Measurements from ENCODE around the gene CFAP251.
"Not testable (repeated sequence)": the region's sequence is repeated elsewhere in the genome, so short reads cannot be mapped to it uniquely, and the experiment has no call there.

Gene CFAP251, protein sequence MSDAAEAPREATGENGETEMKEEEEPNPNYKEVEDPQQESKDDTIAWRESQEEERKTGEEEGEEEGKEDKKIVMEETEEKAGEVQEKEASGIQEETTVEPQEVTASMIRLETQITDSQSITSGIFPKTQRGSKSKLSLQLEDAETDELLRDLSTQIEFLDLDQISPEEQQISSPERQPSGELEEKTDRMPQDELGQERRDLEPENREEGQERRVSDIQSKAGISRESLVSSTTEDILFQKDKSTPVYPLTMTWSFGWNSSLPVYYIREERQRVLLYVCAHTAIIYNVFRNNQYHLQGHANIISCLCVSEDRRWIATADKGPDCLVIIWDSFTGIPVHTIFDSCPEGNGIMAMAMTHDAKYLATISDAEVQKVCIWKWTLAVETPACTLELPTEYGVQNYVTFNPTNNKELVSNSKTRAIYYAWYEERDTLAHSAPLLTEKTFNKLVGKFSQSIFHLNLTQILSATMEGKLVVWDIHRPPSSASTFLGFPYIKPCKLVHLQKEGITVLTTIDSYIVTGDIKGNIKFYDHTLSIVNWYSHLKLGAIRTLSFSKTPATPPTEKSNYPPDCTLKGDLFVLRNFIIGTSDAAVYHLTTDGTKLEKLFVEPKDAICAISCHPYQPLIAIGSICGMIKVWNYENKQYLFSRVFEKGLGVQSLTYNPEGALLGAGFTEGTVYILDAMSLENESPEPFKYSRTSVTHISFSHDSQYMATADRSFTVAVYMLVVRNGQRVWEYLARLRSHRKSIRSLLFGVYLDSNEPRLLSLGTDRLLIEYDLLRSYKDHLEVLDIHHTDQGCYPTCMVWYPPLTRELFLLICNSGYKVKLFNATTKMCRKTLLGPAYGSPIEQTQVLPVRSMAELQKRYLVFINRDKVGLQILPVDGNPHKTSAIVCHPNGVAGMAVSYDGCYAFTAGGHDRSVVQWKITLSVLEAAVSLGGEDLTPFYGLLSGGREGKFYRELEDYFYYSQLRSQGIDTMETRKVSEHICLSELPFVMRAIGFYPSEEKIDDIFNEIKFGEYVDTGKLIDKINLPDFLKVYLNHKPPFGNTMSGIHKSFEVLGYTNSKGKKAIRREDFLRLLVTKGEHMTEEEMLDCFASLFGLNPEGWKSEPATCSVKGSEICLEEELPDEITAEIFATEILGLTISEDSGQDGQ

DNA sequence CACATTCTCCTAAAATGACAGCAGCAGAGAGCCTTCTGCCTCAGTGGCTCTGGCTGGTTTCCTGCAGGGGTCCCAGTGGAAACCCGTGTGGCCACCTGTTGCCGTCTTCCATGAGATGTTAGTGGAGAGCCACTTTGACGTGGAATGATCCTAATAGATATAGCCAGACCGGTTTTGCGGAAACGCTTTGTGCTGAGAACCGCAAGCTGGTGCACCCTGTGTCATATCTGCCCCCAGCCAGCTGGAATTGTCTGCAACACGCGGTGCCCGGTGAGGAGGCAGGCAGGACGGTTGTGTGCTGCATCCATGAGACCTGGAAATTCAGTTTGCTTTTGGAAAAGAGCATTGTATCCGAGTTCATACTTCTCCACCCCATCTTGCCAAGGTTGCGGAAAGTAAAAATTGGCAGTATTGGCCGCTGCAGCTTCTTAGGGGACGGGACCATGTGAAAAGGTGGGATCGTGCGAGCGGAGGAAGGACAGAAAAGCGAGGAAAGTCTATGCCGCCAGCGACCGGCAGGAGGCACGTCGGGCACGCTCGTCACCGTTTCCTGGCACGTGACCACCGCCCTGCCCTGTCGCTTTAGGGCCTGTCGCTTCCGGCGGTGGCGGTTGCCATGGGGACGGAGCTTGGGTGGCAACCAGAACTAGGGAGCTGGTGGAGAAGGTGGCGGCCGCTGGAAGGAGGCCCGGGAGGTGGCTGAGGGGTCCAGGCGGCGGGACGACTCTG lies at the start of gene CFAP251:
Gene CFAP251 (plus strand): TSS at position 643 of the 729 bp plus-strand sequence. CDS start 2,714 bp downstream, outside the sequence.
- FAIRE-seq (peak; percentile 92), DNase-seq (ENCODE audit: insufficient read length, low spot score) (peak; percentile 97)

DNA sequence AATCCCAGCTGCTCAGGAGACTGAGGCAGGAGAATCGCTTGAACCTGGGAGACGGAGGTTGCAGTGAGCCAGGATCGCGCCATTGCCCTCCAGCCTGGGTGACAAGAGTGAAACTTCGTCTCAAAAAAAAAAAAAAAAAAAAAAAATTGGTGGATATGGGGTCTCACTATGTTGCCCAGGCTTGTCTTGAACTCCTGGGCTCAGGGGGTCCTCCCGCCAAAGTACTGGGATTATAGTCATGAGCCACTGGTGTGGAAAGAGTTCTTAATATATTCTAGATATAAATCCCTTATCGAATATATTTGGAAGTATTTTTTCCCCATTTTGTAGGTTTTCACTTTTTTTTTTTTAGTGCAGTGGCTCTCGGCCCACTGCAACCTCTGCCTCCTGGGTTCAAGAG lies 49.2 kb upstream of the CFAP251 start:
- DNase-seq (ENCODE audit: insufficient read length, low spot score): not testable (repeated sequence)

DNA sequence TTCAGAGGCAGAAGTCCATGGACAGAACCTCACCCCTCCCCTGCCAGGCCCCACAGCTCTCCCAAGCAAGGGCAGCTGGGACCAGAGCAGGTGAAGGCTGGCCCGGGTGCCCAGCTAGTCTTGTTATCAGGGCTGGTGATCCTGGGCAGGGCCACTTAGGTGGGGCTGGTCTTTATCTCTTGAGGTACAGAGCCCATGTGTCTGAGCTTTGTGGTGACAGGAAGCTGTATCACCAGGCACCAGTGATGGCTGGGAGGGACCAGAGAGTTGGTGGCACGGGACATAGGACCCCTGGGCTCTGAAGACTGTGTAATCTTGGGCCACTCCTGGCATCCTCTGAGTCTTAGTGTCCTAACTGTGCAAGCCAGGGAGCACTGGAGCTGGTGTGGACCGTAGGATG lies 46.9 kb upstream of the CFAP251 start:
- FAIRE-seq: no peak
- no peak for DNase-seq (ENCODE audit: insufficient read length, low spot score)

More for the DNA sequence above, 49.2 kb upstream of the CFAP251 start:
- FAIRE-seq: not testable (repeated sequence)

DNA sequence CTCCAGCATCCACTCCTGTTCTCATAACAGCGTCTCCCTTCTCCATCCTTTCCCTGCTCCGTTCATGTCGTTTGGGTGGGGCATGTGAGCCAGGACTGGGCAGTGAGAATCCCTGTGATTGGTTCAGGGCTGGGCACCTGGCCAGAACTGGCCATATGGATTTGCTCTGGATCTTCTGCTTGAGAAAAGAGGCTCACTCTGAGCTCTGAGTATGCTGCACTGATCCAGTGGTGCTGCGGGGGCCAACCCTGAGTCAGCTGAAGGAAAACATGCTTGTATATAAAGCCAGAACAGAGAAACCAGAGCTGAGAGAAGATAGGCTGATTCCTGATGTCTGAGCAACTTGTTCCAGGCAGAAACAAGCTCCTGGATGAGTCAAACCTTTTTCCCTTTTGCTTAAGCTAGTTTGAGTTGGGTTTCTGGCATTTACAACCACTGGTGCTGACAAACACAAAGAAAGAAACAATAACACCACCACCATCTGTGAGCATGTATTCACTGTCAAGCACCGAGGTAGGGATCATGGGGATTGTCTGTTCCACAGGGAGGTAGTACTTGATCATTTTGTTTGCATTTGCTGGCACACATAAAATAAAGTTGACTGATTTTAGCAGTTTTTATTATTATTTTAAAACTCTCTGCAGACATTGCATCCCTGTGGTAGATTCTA lies 45.7 kb upstream of the CFAP251 start:
- no peak for FAIRE-seq
- no peak for DNase-seq (ENCODE audit: insufficient read length, low spot score)

DNA sequence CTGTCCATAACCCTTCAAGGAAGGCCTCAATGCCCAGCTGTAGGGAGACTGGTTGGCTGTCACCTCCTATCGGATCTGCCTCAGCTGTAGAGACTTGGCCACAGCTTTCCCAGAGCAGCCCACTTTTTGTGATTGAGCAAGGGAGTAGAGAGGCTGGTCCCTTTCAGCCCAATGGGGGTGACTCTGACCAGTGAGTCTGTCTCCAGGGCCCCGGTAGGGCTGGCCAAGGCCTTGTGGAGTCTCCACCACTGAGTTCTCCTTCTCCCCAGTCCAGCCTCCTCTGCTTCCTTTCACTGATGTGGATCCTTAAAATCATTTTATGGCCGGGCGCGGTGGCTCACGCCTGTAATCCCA lies 45.2 kb upstream of the CFAP251 start:
- FAIRE-seq (no peak), DNase-seq (ENCODE audit: insufficient read length, low spot score) (no peak)

DNA sequence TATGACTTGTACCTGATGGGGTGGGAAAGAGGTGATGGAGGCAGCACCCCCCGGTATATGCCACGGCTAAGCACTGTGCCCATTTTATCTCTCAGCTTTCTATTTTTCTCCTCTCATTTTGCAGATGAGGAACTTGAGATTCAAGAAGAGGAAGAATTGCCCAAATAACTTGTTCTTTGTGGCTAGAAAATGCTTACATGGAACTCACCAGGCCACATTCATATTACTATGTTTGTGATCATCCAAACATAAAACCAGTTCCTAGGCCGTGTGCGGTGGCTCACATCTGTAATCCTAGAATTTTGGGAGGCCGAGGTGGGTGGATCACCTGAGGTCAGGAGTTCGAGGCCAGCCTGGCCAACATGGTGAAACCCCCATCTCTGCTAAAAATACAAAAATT lies 44.3 kb upstream of the CFAP251 start:
- FAIRE-seq (no peak), DNase-seq (ENCODE audit: insufficient read length, low spot score) (no peak)

DNA sequence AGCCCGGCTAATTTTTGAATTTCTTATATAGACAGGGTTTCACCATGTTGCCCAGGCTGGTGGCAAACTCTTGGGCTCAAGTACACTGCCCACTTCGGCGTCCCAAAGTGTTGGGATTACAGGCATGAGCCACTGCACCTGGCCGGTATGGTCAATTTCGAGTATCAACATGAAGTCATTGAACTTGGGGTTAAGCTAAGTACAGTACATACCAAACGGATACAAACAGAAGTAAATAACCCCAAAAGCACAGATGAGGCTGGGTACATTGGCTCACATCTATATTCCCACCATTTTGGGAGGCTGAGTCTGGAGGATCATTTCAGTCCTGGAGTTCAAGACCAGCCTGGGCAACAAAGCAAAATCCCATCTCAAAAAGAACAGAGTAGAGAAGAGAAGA lies 42.8 kb upstream of the CFAP251 start:
- FAIRE-seq (no peak), DNase-seq (ENCODE audit: insufficient read length, low spot score) (no peak)

DNA sequence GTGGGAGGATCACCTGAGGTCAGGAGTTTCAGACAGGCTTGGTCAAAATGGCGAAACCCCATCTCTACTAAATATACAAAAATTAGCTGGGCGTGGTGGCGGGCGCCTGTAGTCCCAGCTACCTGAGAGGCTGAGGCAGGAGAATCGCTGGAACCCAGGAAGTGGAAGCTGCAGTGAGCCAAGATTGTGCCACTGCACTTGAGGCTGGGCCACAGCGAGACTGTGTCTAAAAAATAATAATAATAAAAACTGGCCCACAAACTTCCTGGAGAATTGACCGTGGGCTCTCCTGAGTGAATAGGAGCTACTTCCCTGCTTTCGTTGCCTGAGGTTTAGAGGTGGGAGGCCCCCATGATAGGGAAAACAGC lies 42.3 kb upstream of the CFAP251 start:
- not testable (repeated sequence) for FAIRE-seq; DNase-seq (ENCODE audit: insufficient read length, low spot score)

DNA sequence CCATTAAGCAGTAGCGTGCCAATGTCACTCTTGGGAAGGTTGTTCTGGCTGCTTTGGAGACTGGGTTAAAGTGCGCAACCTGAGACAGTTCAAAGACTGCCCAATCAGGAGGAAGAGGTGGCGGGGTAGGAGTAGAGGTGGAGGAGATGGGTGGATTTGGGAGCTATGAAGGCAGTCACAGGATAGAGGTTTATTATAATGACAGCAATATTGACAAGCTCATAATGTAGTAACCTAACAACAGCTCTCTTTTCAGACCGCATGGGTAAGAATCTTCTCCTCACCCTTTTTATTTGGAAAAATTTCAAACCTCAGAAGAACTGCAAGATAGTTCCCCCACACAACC lies 35.1 kb upstream of the CFAP251 start:
- DNase-seq (ENCODE audit: insufficient read length, low spot score): no peak
- FAIRE-seq: no peak

DNA sequence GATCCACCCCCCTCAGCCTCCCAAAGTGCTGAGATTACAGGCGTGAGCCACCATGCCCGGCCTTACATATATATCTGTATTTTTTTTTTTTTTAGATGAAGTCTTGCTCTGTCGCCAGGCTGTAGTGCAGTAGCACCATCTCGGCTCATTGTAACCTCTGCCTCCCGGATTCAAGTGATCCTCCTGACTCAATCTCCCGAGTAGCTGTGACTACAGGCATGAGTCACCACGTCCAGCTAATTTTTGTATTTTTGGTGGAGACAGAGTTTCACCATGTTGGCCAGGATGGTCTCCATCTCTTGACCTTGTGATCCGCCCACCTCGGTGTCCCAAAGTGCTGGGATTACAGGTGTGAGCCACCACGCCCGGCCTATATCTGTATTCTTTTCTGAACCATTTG lies 33.3 kb upstream of the CFAP251 start:
- not testable (repeated sequence) for DNase-seq (ENCODE audit: insufficient read length, low spot score); FAIRE-seq

DNA sequence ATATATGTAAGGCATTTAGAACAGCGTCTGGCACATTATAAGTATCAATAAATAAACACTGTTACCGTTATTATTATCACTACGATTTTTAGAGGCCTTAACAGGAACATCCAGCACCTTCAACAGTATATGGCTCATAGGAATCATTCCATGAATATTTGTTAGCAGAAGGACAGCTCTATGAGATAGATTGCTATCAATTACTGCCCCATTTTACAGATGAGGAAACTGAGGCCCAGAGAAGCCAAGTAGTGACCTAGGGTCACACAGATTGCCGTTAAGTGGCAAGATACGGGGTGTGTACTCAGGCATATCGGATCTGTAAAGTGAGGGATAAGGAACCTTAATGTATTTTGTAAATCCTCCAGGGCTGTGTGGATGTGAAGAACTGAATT lies 30.3 kb upstream of the CFAP251 start:
- no peak for FAIRE-seq
- DNase-seq (ENCODE audit: insufficient read length, low spot score): no peak

DNA sequence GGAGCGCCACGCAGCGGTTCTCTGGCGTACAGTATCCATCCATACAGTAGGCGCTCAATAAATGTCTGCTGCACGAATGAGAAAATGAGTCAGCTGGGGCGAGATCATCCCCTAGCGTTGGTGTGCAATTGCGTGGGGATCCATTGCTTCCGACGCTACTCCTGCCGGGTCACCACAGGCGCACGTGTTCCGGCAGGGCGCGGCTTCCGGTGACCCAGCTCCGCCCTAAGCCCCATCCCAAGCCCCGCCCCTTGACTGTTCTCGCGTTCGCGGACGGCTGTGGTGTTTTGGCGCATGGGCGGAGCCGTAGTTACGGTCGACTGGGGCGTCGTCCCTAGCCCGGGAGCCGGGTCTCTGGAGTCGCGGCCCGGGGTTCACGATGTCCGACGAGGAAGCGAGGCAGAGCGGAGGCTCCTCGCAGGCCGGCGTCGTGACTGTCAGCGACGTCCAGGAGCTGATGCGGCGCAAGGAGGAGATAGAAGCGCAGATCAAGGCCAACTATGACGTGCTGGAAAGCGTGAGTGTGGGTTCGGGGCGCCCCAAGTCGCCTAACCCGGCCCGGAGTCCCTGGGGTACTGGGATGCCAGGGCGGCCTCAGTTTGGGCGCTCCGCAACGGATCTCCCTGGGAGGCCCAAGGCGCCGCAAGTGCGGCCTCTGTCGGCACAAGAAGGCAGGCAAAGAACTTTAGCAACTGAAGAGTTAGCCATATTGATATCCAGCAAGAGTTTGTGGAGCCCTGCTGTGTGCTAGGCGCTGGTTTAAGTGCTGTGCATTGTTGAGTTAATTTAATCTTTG lies 29.7 kb upstream of the CFAP251 start, which contains the start of gene PSMD9:
Gene PSMD9 (plus strand): TSS at position 313 of the 796 bp plus-strand sequence. CDS start 67 bp downstream, at position 380.
- DNase-seq (ENCODE audit: insufficient read length, low spot score) (peak; percentile 90), FAIRE-seq (peak; percentile 98)

DNA sequence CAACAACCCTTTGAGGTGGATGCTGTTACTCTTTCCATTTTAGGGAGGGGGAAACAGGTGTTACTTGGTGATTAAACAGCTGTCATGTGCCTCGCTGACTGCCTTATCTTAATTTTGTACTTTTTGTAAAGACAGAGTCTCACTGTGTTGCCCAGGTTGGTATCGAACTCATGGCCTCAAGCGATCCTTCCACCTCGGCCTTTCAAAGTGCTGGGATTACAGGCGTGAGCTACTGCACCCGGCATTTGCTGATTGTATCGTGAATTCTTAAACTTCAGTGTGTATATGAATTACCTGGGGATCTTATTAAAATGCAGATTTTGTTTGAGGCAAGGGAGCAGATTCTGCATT lies 29.1 kb upstream of the CFAP251 start:
- no peak for FAIRE-seq

DNA sequence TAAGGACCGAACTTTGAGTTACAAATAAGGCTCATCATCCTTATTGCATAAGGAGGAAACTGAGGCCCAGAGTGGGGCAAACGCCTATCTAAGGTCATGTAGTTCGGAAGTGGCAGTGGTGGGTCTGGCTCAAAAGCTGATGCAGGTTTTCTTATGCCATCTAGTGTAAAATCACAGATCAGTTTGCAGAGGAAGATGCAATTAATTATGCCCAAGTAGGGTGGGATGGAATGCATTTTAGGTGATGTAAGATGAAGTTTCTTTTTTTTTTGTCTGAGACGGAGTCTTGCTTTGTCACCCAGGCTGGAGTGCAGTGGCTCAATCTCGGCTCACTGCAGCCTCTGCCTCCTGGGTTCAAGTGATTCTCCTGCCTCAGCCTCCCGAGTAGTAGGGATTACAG lies 28.7 kb upstream of the CFAP251 start:
- not testable (repeated sequence) for DNase-seq (ENCODE audit: insufficient read length, low spot score); FAIRE-seq

More for the DNA sequence above, 29.1 kb upstream of the CFAP251 start:
- no peak for DNase-seq (ENCODE audit: insufficient read length, low spot score)

DNA sequence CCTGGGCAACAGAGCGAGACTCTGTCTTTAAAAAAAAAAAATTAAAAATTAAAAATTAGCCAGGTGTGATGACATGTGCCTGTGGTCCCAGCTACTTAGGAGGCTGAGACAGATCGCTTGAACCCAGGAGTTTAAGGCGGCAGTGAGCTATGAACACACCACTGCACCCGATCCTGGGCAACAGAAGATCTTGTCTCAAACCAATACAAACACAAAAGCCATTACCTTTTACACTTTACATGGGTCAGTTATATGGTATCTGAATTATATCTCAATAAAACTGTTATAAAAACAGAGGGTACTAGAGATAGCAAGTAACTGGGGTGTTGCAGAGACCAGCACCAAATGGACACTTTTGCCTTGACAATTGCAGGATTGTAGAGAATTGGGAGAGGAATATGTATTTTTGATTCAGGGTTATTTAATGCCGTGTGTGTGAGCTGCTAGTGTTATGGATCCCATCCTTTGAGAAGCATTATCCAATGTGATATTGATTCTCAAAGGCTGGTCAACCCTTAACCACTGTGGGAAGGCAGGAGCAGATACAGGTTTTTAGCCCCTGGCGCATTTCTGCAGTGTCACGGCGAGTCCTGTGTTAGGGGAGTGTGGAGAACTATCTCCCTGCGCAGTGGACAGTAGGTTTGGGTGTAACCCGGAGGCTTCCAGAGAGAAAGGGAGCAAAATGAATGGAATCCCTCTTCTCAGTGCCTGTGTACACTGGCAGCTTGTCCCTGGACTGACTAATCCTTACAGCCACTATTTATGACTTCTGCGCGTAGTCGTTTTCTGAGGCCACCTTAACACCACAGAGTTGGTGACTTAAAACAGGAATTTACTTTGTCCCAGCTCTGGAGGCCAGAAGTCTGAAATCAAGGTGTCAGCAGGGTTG lies 25.5 kb upstream of the CFAP251 start:
- DNase-seq (ENCODE audit: insufficient read length, low spot score) (no peak), FAIRE-seq (no peak)

DNA sequence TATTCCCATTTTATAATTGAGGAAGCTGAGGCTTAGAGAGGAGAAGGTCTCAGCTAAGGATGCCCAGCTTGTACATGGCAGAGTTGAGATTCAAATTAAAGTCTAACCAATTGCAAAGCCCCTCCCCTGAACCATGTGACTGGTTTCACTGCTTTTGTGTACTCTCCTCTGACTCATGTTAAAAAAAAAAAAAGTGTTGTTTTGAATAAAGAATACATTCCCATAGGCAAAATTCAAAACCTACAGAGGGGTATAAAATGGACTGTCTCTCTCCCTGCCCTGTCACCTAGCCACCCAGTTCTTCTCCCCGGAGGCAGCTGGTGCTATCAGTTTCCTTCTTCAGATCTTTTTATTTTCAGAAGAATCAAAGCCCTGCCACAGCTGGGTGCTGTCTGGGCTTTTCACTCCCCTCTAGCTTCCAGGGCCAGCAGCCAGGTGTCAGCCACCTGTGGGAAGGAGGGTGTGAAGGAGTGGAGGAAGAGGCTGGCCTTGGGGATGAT lies 24.4 kb upstream of the CFAP251 start:
- DNase-seq (ENCODE audit: insufficient read length, low spot score) (no peak), FAIRE-seq (no peak)

DNA sequence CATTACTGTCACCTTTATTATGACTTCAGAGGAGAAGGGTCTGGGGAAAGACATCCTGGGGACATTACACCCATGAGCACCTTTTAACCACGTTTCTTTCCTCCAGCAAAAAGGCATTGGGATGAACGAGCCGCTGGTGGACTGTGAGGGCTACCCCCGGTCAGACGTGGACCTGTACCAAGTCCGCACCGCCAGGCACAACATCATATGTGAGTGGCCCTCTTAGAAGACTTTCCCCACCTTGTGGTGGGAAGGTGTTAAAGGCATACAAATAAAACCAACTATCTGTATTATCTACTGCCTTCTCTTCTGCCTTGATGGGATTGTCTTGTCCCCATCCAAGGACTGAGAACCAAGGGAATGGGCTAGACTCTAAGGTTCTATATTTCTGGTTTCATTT lies 23.8 kb upstream of the CFAP251 start:
- no peak for DNase-seq (ENCODE audit: insufficient read length, low spot score)

DNA sequence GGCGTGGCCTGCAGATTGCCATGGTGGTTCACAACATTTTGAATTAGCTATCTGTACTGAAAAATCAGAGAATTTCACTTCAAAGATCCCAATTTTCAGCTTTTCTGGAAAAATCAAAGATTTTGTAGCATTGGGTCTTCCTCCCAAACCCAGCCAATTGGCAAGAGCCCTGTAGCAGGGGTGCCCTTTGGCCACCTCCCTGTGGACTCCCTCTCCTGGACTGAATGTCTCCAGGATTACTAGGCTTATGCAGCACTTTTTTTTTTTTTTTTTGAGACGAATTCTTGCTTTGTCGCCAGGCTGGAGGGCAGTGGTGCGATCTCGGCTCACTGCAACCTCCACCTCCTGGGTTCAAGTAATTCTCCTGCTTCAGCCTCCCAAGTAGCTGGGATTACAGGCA lies 20.1 kb upstream of the CFAP251 start:
- DNase-seq (ENCODE audit: insufficient read length, low spot score): no peak
- no peak for FAIRE-seq

More for the DNA sequence above, 23.8 kb upstream of the CFAP251 start:
- no peak for FAIRE-seq
